Spinal cord (tissue), 10 donors: ENCODE results near the gene PLGLB2. TPM values are rescaled to one million over a fixed set of nuclear protein-coding genes. Genes with fewer than 3 reads are reported as not detected.
"Not testable (repeated sequence)": the region's sequence is repeated elsewhere in the genome, so short reads cannot be mapped to it uniquely, and the experiment has no call there.

Experiments used
- DNase-seq, 6 donors: peaks; one replicate each; pipeline versions ENCODE4 v3.0.0 to v3.0.0-alpha.2; 2013 to 2015; ENCODE audit warnings: low spot score in 6 of 6, low read depth in 4 of 6
- H3K27ac ChIP-seq: one replicate; pipeline ENCODE4 v1.5.1; 2013; ENCODE audit warnings: low read depth, low read length, control low read depth
- H3K27me3 ChIP-seq: one replicate; pipeline ENCODE4 v1.6.1; 2013; ENCODE audit warnings: low read length; ENCODE audit not compliant: control insufficient read depth, insufficient read depth
- H3K36me3 ChIP-seq: one replicate; pipeline ENCODE4 v1.6.1; 2013; ENCODE audit warnings: low read length; ENCODE audit not compliant: control insufficient read depth, insufficient read depth
- H3K4me1 ChIP-seq: one replicate; pipeline ENCODE4 v1.6.1; 2013; ENCODE audit warnings: low read length; ENCODE audit not compliant: control insufficient read depth, insufficient read depth
- H3K4me3 ChIP-seq: one replicate; pipeline ENCODE4 v1.5.1; 2013; ENCODE audit warnings: low read depth, low read length, control low read depth
- H3K9me3 ChIP-seq: one replicate; pipeline ENCODE4 v1.6.1; 2013; ENCODE audit warnings: low read length; ENCODE audit not compliant: control insufficient read depth, insufficient read depth
- WGBS: methylation state at CpG from one replicate; pipeline ENCODE4 v1.1.5; 2013; ENCODE audit warnings: missing lambda C conversion rate; ENCODE audit not compliant: insufficient coverage; 5-methylcytosine and 5-hydroxymethylcytosine counted together
- polyA plus RNA-seq, 2 donors: library from polyadenylated mRNA; unstranded; fragments of 120-200 nt; gene quantifications; one replicate each; pipeline ENCODE4 v1.2.1, GENCODE V29; 2013; ENCODE audit not compliant: insufficient read length in 2 of 2
- total RNA-seq, 2 donors: library from RNA; depleted of rRNA in 1 of 2; stranded (reverse); fragments of 120-200 nt in 1 of 2; fragments of >200 nt in 1 of 2; gene quantifications; one replicate each; pipeline versions ENCODE4 v1.2.3 to v1.2.4, GENCODE V29; 2013 to 2014
- donor health status: healthy.

PLGLB2 gene
- total and polyA plus RNA-seq, 4 donors: 2.5 to 5.9 (median 4.1) TPM

GRCh38 chr2:87750560-87750959 is 2.7 kb downstream of the PLGLB2 start:
- WGBS: no CpG with 5 or more reads among the region's 11 CpGs
- not testable (repeated sequence) for H3K4me1 ChIP-seq, DNase-seq, H3K9me3 ChIP-seq, H3K27ac ChIP-seq, H3K36me3 ChIP-seq, H3K27me3 ChIP-seq, H3K4me3 ChIP-seq

GRCh38 chr2:87754759-87755158 is 6.9 kb downstream of the PLGLB2 start:
- not testable (repeated sequence) for H3K27me3 ChIP-seq, H3K4me1 ChIP-seq, H3K9me3 ChIP-seq, H3K36me3 ChIP-seq, H3K27ac ChIP-seq, H3K4me3 ChIP-seq, DNase-seq
- WGBS: no CpG with 5 or more reads among the region's 4 CpGs

Other genes starting within 250 kb of the PLGLB2 start
- 10 to 100 TPM in 1 of 2 donors, 1 to 10 TPM in 1; 6.4 to 10.6 TPM for gene RGPD2, start 77.7 kb downstream of the PLGLB2 start, total RNA-seq
- gene RGPD2, start 77.7 kb downstream of the PLGLB2 start, polyA plus RNA-seq: 1 to 10 TPM; 5.8 to 6.8 TPM